SH-SY5Y (cell line): ENCODE measurements around the gene CNR1.

Source experiments
- GATA2 ChIP-seq: IDR thresholded peaks from 2 replicates; pipeline ENCODE4 v1.6.1; 2011; ENCODE audit warnings: mild to moderate bottlenecking, low read depth, low read length
- GATA3 ChIP-seq: IDR thresholded peaks from 2 replicates; pipeline ENCODE4 v1.6.1; 2011; ENCODE audit warnings: low read depth, mild to moderate bottlenecking, low read length, moderate library complexity

GRCh38 chr6:88144637-88145297 lies 21.4 kb downstream of the CNR1 start:
- TF ChIP-seq GATA2 (no peak), GATA3 (no peak)
